Peyer's patch (tissue), 4 donors: ENCODE results near the gene CHRNB4.

Source experiments
- CTCF ChIP-seq, 6 experiments: fragments of 450-650 bp in 4 of 6; fragments of 200-600 bp in 2 of 6; sonication (generic) in 1 of 6; IDR thresholded peaks; one replicate each; pipeline ENCODE4 v1.5.1; 2017 to 2019; ENCODE audit warnings: antibody characterized with exemption in 6 of 6, mild to moderate bottlenecking in 3 of 6, moderate library complexity in 1 of 6
- POLR2A ChIP-seq, 2 donors: fragments of 450-650 bp; IDR thresholded peaks; one replicate each; pipeline ENCODE4 v1.5.1; 2017; ENCODE audit warnings: antibody characterized with exemption in 2 of 2, mild to moderate bottlenecking in 2 of 2, moderate library complexity in 2 of 2

GRCh38 chr15:78614021-78614420, 27.0 kb downstream of the CHRNB4 start:
- TF ChIP-seq CTCF (IDR thresholded peaks at IDR 0.05) (no peak), POLR2A (IDR thresholded peaks at IDR 0.05) (no peak)
